ENCODE data around the gene SLC5A4. TPM values are rescaled to one million over a fixed set of nuclear protein-coding genes. Genes with fewer than 3 reads are reported as not detected.
A peak's percentile ranks its signal among the peaks of the same experiment; 100 is the strongest.

The SLC5A4 gene
- total RNA-seq, 5 donors from 2014 or later (not counting 1 experiment from before 2014, with no cell fraction given): not detected

GRCh38 chr22:32203181-32204039 is 51.7 kb downstream of the SLC5A4 start:
- WGBS (ENCODE audit: insufficient coverage): 25% methylated on average over 44 of the region's 53 CpGs
- H3K36me3 Mint-ChIP-seq: no peaks in the 10 kb centered on the region
- no peak overlapping the region for H3K27ac ChIP-seq (ENCODE audit: low read length)
- ChIA-PET CTCF (no interaction called here), POLR2A (no interaction called here)
- H3K9me3 ChIP-seq: no peaks in the 10 kb centered on the region
- DNase-seq (peak in 1 of 35 experiments; percentile 15), ATAC-seq (replicated peaks in 1 of 4) (peak in 1 of 4 experiments; percentile 20)
- H3K4me1 ChIP-seq (ENCODE audit: control insufficient read depth in 1 of 2, extremely low read depth in 1 of 2, insufficient read depth in 2 of 2, low read length in 2 of 2): peaks cover 0 to 65% of the 10 kb centered on the region in 2 experiments
- peak overlapping the region; percentile 71 to 93 (median 75) for H3K4me3 Mint-ChIP-seq
- no peak overlapping the region for H3K27ac Mint-ChIP-seq
- H3K27me3 Mint-ChIP-seq: peaks cover 3 to 10% of the 10 kb centered on the region in 2 donors
- peak overlapping the region in 1 of 2 donors; percentile 48 for H3K4me3 ChIP-seq (ENCODE audit: control insufficient read depth in 1 of 2, extremely low read depth in 1 of 2, low read length in 1 of 2)
- no peaks in the 10 kb centered on the region for H3K9me3 Mint-ChIP-seq
- H3K27me3 ChIP-seq (replicated peaks in 1 of 2; ENCODE audit: control insufficient read depth in 2 of 2, extremely low read depth in 1 of 2, insufficient read depth in 2 of 2, low read length in 1 of 2): peaks cover 0 to 47% of the 10 kb centered on the region in 2 experiments
- peaks cover 55 to 63% (median 55%) of the 10 kb centered on the region in 3 donors for H3K4me1 Mint-ChIP-seq
- no peaks in the 10 kb centered on the region for H3K36me3 ChIP-seq (ENCODE audit: control insufficient read depth in 2 of 2, extremely low read depth in 1 of 2, insufficient read depth in 1 of 2, low read length in 1 of 2)

GRCh38 chr22:32202539-32203180 is 52.5 kb downstream of the SLC5A4 start:
- ChIA-PET CTCF (no interaction called here), POLR2A (interaction anchor here in 1 of 2 donors (0.5 kb wide), 1 partner anchor 300 kb away, joined by 3 read pairs; no protein-coding TSS in a partner anchor)
- H3K4me3 ChIP-seq (ENCODE audit: control insufficient read depth in 1 of 2, extremely low read depth in 1 of 2, low read length in 1 of 2): peak overlapping the region in 1 of 2 donors; percentile 48
- Mint-ChIP-seq H3K36me3 (no peaks in the 10 kb centered on the region), H3K4me3 (peak overlapping the region; percentile 71 to 93 (median 75)), H3K27ac (peak overlapping the region; percentile 30 to 59), H3K27me3 (peaks cover 3 to 10% of the 10 kb centered on the region in 2 donors), H3K9me3 (no peaks in the 10 kb centered on the region), H3K4me1 (peaks cover 55 to 62% (median 55%) of the 10 kb centered on the region in 3 donors)
- peaks cover 0 to 51% of the 10 kb centered on the region in 2 experiments for H3K27me3 ChIP-seq (replicated peaks in 1 of 2; ENCODE audit: control insufficient read depth in 2 of 2, extremely low read depth in 1 of 2, insufficient read depth in 2 of 2, low read length in 1 of 2)
- WGBS (ENCODE audit: insufficient coverage): 2% methylated on average over 20 of the region's 29 CpGs
- H3K4me1 ChIP-seq (ENCODE audit: control insufficient read depth in 1 of 2, extremely low read depth in 1 of 2, insufficient read depth in 2 of 2, low read length in 2 of 2): peaks cover 0 to 65% of the 10 kb centered on the region in 2 experiments
- DNase-seq: peak in 7 of 35 experiments; percentile 11 to 47 (median 28)
- H3K9me3 ChIP-seq: no peaks in the 10 kb centered on the region
- peak in 3 of 4 experiments; percentile 40 to 54 (median 46) for ATAC-seq (replicated peaks in 1 of 4)
- H3K27ac ChIP-seq (ENCODE audit: low read length): no peak overlapping the region
- H3K36me3 ChIP-seq (ENCODE audit: control insufficient read depth in 2 of 2, extremely low read depth in 1 of 2, insufficient read depth in 1 of 2, low read length in 1 of 2): no peaks in the 10 kb centered on the region

- Histone ChIP-seq H3K4me1 (ENCODE audit: control insufficient read depth in 1 of 2, extremely low read depth in 1 of 2, insufficient read depth in 2 of 2, low read length in 2 of 2) (peaks cover 0 to 63% of the 10 kb centered on the region in 2 experiments), H3K27ac (ENCODE audit: low read length) (no peak overlapping the region), H3K9me3 (no peaks in the 10 kb centered on the region), H3K36me3 (ENCODE audit: control insufficient read depth in 2 of 2, extremely low read depth in 1 of 2, insufficient read depth in 1 of 2, low read length in 1 of 2) (no peaks in the 10 kb centered on the region), H3K27me3 (replicated peaks in 1 of 2; ENCODE audit: control insufficient read depth in 2 of 2, extremely low read depth in 1 of 2, insufficient read depth in 2 of 2, low read length in 1 of 2) (peaks cover 0 to 51% of the 10 kb centered on the region in 2 experiments), H3K4me3 (ENCODE audit: control insufficient read depth in 1 of 2, extremely low read depth in 1 of 2, low read length in 1 of 2) (peak overlapping the region in 1 of 2 donors; percentile 48)
- peak overlapping the region; percentile 71 to 93 (median 75) for H3K4me3 Mint-ChIP-seq
- DNase-seq (no peak), ATAC-seq (replicated peaks in 1 of 4) (no peak)
- H3K4me1 Mint-ChIP-seq: peaks cover 52 to 61% (median 54%) of the 10 kb centered on the region in 3 donors
- ChIA-PET CTCF (interaction anchor here in 1 of 2 donors (0.9 kb wide), 1 partner anchor 64 kb away, joined by 3 read pairs; no protein-coding TSS in a partner anchor), POLR2A (interaction anchor here in 1 of 2 donors (0.5 kb wide), 1 partner anchor 301 kb away, joined by 3 read pairs; no protein-coding TSS in a partner anchor)
- H3K36me3 Mint-ChIP-seq: no peaks in the 10 kb centered on the region
- H3K27me3 Mint-ChIP-seq: peaks cover 3 to 10% of the 10 kb centered on the region in 2 donors
- WGBS (ENCODE audit: insufficient coverage): 33% methylated on average over 4 of the region's 4 CpGs
- no peaks in the 10 kb centered on the region for H3K9me3 Mint-ChIP-seq
- H3K27ac Mint-ChIP-seq: peak overlapping the region; percentile 30 to 59
Observed at GRCh38 chr22:32202161-32202538, 53.0 kb downstream of the SLC5A4 start.

GRCh38 chr22:32200752-32201151 is 54.4 kb downstream of the SLC5A4 start:
- ATAC-seq (replicated peaks in 1 of 4) (no peak), DNase-seq (peak in 4 of 35 experiments; percentile 20 to 47 (median 26))
- Mint-ChIP-seq H3K4me1 (peaks cover 42 to 50% (median 43%) of the 10 kb centered on the region in 3 donors), H3K4me3 (peak overlapping the region in 1 of 3 donors; percentile 43), H3K27ac (peak overlapping the region; percentile 59 to 62), H3K9me3 (no peaks in the 10 kb centered on the region), H3K27me3 (peaks cover 3 to 8% of the 10 kb centered on the region in 2 donors), H3K36me3 (no peaks in the 10 kb centered on the region)
- Histone ChIP-seq H3K4me3 (ENCODE audit: control insufficient read depth in 1 of 2, extremely low read depth in 1 of 2, low read length in 1 of 2) (no peak overlapping the region), H3K27ac (ENCODE audit: low read length) (no peak overlapping the region), H3K27me3 (replicated peaks in 1 of 2; ENCODE audit: control insufficient read depth in 2 of 2, extremely low read depth in 1 of 2, insufficient read depth in 2 of 2, low read length in 1 of 2) (peaks cover 0 to 41% of the 10 kb centered on the region in 2 experiments), H3K36me3 (ENCODE audit: control insufficient read depth in 2 of 2, extremely low read depth in 1 of 2, insufficient read depth in 1 of 2, low read length in 1 of 2) (no peaks in the 10 kb centered on the region), H3K9me3 (no peaks in the 10 kb centered on the region), H3K4me1 (ENCODE audit: control insufficient read depth in 1 of 2, extremely low read depth in 1 of 2, insufficient read depth in 2 of 2, low read length in 2 of 2) (peaks cover 0 to 49% of the 10 kb centered on the region in 2 experiments)
- WGBS (ENCODE audit: insufficient coverage): 20% methylated on average over 2 of the region's 10 CpGs
- ChIA-PET POLR2A (no interaction called here), CTCF (interaction anchor here in 1 of 2 donors (0.5 to 0.7 kb wide), 3 partner anchors 30 to 261 kb away, joined by 3 to 4 read pairs (median 3); no protein-coding TSS in a partner anchor)

GRCh38 chr22:32199961-32200360 is 55.2 kb downstream of the SLC5A4 start:
- DNase-seq (no peak), ATAC-seq (replicated peaks in 1 of 4) (no peak)
- Mint-ChIP-seq H3K36me3 (no peaks in the 10 kb centered on the region), H3K27ac (no peak overlapping the region), H3K4me3 (no peak overlapping the region), H3K9me3 (no peaks in the 10 kb centered on the region), H3K4me1 (peaks cover 34 to 49% (median 42%) of the 10 kb centered on the region in 3 donors), H3K27me3 (peaks cover 2 to 8% of the 10 kb centered on the region in 2 donors)
- ChIA-PET CTCF (no interaction called here), POLR2A (no interaction called here)
- Histone ChIP-seq H3K4me1 (ENCODE audit: control insufficient read depth in 1 of 2, extremely low read depth in 1 of 2, insufficient read depth in 2 of 2, low read length in 2 of 2) (peaks cover 0 to 44% of the 10 kb centered on the region in 2 experiments), H3K36me3 (ENCODE audit: control insufficient read depth in 2 of 2, extremely low read depth in 1 of 2, insufficient read depth in 1 of 2, low read length in 1 of 2) (no peaks in the 10 kb centered on the region), H3K27ac (ENCODE audit: low read length) (no peak overlapping the region), H3K4me3 (ENCODE audit: control insufficient read depth in 1 of 2, extremely low read depth in 1 of 2, low read length in 1 of 2) (no peak overlapping the region), H3K27me3 (replicated peaks in 1 of 2; ENCODE audit: control insufficient read depth in 2 of 2, extremely low read depth in 1 of 2, insufficient read depth in 2 of 2, low read length in 1 of 2) (peaks cover 0 to 36% of the 10 kb centered on the region in 2 experiments), H3K9me3 (no peaks in the 10 kb centered on the region)
- WGBS (ENCODE audit: insufficient coverage): 73% methylated on average over 6 of the region's 7 CpGs

GRCh38 chr22:32199341-32199740 is 55.8 kb downstream of the SLC5A4 start:
- no peak overlapping the region for H3K27ac ChIP-seq (ENCODE audit: low read length)
- peaks cover 28 to 44% (median 36%) of the 10 kb centered on the region in 3 donors for H3K4me1 Mint-ChIP-seq
- no peaks in the 10 kb centered on the region for H3K9me3 Mint-ChIP-seq
- POLR2A ChIA-PET: no interaction called here
- H3K4me3 Mint-ChIP-seq: no peak overlapping the region
- DNase-seq (no peak), ATAC-seq (replicated peaks in 1 of 4) (no peak)
- H3K27me3 Mint-ChIP-seq: peaks cover 0 to 4% of the 10 kb centered on the region in 2 donors
- H3K36me3 ChIP-seq (ENCODE audit: control insufficient read depth in 2 of 2, extremely low read depth in 1 of 2, insufficient read depth in 1 of 2, low read length in 1 of 2): no peaks in the 10 kb centered on the region
- H3K4me1 ChIP-seq (ENCODE audit: control insufficient read depth in 1 of 2, extremely low read depth in 1 of 2, insufficient read depth in 2 of 2, low read length in 2 of 2): peaks cover 0 to 43% of the 10 kb centered on the region in 2 experiments
- H3K4me3 ChIP-seq (ENCODE audit: control insufficient read depth in 1 of 2, extremely low read depth in 1 of 2, low read length in 1 of 2): no peak overlapping the region
- no peaks in the 10 kb centered on the region for H3K36me3 Mint-ChIP-seq
- WGBS (ENCODE audit: insufficient coverage): 98% methylated on average over 6 of the region's 6 CpGs
- no peaks in the 10 kb centered on the region for H3K9me3 ChIP-seq
- CTCF ChIA-PET: no interaction called here
- H3K27ac Mint-ChIP-seq: no peak overlapping the region
- H3K27me3 ChIP-seq (replicated peaks in 1 of 2; ENCODE audit: control insufficient read depth in 2 of 2, extremely low read depth in 1 of 2, insufficient read depth in 2 of 2, low read length in 1 of 2): peaks cover 0 to 31% of the 10 kb centered on the region in 2 experiments

Data from T-cell (primary cell).